ENCODE data around the gene MAMSTR. TPM values are rescaled to one million over a fixed set of nuclear protein-coding genes. Genes with fewer than 3 reads are reported as not detected.
"Not testable (repeated sequence)": the region's sequence is repeated elsewhere in the genome, so short reads cannot be mapped to it uniquely, and the experiment has no call there.

MAMSTR gene
- total and polyA plus RNA-seq, 4 donors, result 0.58 to 3.7 (median 2.1) TPM

DNA sequence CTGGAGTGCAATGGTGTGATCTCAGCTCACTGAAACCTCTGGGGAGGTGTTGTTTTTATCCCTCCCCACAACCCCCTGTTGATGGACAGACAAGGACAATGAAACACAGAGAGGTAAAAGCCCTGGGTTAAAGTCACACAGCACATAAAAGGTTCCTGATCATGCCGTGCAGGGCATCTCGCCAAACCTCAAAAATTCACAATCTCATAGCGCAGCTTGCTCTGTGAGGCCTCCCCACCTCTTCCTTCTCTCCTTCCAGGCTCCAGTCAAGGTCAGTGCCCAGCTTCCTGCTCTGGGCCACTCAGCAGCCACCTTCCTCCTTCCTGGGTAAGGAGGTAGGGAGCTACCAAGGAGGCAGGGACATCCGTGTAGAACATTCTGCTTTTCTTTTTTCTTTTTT lies 21.5 kb downstream of the MAMSTR start:
- WGBS, 2 donors, result 71% methylated on average over 4 of the region's 4 CpGs
- ATAC-seq (ENCODE audit: low FRiP score) (no peak), DNase-seq (no peak)

DNA sequence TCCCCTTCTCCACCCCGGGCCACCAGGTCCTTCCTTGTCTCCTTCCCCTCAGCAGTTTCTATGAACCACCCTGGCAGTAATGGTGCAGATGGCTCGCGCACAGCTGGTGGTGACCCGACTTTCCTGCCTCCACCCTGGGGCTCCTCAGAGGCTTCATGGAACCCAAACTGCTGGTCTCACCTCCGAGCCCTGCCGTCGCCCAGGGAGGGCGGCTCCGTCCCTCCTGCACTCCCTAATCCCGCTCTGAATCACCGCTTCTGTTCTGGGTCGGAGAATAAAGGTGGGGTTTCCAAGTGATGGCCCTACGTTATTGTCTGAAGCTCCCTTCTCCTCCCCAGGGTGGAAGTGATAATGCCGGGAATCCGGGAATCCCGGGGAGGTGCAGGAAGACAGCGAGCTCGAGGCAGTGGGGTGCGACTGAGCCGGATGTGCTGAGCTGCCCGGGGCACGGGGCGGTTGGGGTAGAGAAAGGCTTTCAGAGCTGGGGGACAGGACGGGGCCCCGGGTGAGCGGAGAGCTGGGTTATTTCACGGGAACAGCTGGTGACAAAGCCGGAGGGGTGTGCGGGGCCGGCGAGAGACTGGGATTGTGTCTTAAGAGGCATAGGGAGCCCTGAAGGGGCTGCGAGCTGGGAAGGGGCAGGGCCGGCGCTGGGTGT lies 23.0 kb downstream of the MAMSTR start:
- peak; percentile 46 for ATAC-seq (ENCODE audit: low FRiP score)
- no peak overlapping the region for H3K27ac ChIP-seq (ENCODE audit: low read depth in 1 of 2, low read length in 2 of 2)
- WGBS, 2 donors, result 8% methylated on average over 34 of the region's 34 CpGs

More for the DNA sequence above, 21.5 kb downstream of the MAMSTR start:
- no peaks in the 10 kb centered on the region for H3K9me3 ChIP-seq (ENCODE audit: control insufficient read depth, low read length)
- H3K27me3 ChIP-seq (ENCODE audit: control insufficient read depth in 1 of 2, insufficient read depth in 2 of 2, low read length in 1 of 2), result no peaks in the 10 kb centered on the region
- no peaks in the 10 kb centered on the region for H3K4me1 ChIP-seq (ENCODE audit: control insufficient read depth in 1 of 2, insufficient read depth in 2 of 2, low read length in 2 of 2)
- H3K36me3 ChIP-seq (ENCODE audit: control insufficient read depth in 1 of 2, insufficient read depth in 2 of 2, low read length in 1 of 2), result no peaks in the 10 kb centered on the region
- H3K4me3 ChIP-seq (ENCODE audit: low read length in 2 of 2), result no peak overlapping the region
- H3K27ac ChIP-seq (ENCODE audit: low read depth in 1 of 2, low read length in 2 of 2), result no peak overlapping the region
- intact Hi-C loops (cut with DNase I), result no loop called here

DNA sequence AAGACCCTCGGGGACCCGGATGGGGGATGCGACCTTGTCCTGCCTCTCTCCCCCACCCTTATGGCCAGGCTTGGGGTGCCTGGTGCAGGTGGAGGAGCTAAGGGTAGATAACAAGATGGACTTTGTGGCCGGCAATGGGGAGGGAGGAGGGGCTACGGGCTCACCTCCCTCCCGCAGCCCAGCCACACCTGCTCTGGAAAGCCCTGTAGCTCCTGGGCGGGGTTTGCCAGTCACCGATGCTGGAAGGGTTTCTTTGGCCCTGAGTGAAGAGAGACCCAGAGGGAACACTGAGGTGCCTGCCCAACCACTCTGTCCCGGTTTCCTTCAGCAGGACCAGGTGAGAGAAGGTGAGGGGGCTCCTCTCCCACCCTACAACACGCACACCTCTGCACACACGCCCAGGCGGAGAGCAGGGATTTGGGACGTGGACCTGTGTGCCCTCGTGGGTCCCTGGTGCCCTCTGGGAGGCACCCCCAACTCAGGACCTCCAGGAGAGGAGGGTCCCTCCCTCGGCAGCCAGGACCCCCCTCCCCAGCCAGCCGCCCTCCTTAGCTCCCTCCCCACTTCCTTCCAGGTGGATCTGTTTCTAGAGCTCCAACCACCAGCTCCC lies 23.7 kb downstream of the MAMSTR start, which contains the start of gene FUT2:
Gene FUT2, plus strand, starts transcription at position 229 of the 610 bp plus-strand sequence. CDS start 6,986 bp downstream, outside the sequence.
- DNase-seq (no peak), ATAC-seq (ENCODE audit: low FRiP score) (no peak)
- H3K4me1 ChIP-seq (ENCODE audit: control insufficient read depth in 1 of 2, insufficient read depth in 2 of 2, low read length in 2 of 2), result no peaks in the 10 kb centered on the region
- WGBS, 2 donors, result 34 to 38% methylated on average over 15 to 16 of the region's 16 CpGs
- H3K27me3 ChIP-seq (ENCODE audit: control insufficient read depth in 1 of 2, insufficient read depth in 2 of 2, low read length in 1 of 2), result no peaks in the 10 kb centered on the region
- no peak within 1 kb of the TSS for H3K4me3 ChIP-seq (ENCODE audit: low read length in 2 of 2)
- H3K36me3 ChIP-seq (ENCODE audit: control insufficient read depth in 1 of 2, insufficient read depth in 2 of 2, low read length in 1 of 2), result no peaks in the 10 kb centered on the region
- intact Hi-C loops (cut with DNase I), result no loop called here
- H3K27ac ChIP-seq (ENCODE audit: low read depth in 1 of 2, low read length in 2 of 2), result no peak within 1 kb of the TSS
- no peaks in the 10 kb centered on the region for H3K9me3 ChIP-seq (ENCODE audit: control insufficient read depth, low read length)

More for the DNA sequence above, 23.0 kb downstream of the MAMSTR start:
- intact Hi-C loops (cut with DNase I), result no loop called here
- H3K36me3 ChIP-seq (ENCODE audit: control insufficient read depth in 1 of 2, insufficient read depth in 2 of 2, low read length in 1 of 2), result no peaks in the 10 kb centered on the region
- H3K27me3 ChIP-seq (ENCODE audit: control insufficient read depth in 1 of 2, insufficient read depth in 2 of 2, low read length in 1 of 2), result no peaks in the 10 kb centered on the region
- no peak for DNase-seq
- no peaks in the 10 kb centered on the region for H3K4me1 ChIP-seq (ENCODE audit: control insufficient read depth in 1 of 2, insufficient read depth in 2 of 2, low read length in 2 of 2)
- no peaks in the 10 kb centered on the region for H3K9me3 ChIP-seq (ENCODE audit: control insufficient read depth, low read length)
- no peak overlapping the region for H3K4me3 ChIP-seq (ENCODE audit: low read length in 2 of 2)

DNA sequence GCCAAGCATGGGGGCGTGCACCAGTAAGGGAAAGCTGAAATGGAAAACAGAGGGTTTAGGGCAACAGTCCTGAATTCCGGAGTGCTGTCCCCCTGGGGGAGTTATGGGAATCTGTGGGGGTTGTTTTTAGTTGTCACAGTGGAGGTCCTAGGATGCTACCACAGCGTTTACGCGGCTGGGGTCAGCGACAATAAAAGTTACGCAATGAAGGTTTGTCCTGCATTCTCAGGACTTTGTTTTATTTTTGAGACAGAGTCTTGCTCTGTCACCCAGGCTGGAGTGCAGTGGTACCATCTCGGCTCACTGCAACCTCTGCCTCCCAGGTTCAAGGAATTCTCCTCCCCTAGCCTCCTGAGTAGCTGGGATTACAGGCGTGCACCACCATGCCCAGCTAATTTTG lies 25.9 kb downstream of the MAMSTR start:
- intact Hi-C loops (cut with DNase I); H3K4me1 ChIP-seq (ENCODE audit: control insufficient read depth in 1 of 2, insufficient read depth in 2 of 2, low read length in 2 of 2); DNase-seq; H3K27me3 ChIP-seq (ENCODE audit: control insufficient read depth in 1 of 2, insufficient read depth in 2 of 2, low read length in 1 of 2); H3K27ac ChIP-seq (ENCODE audit: low read depth in 1 of 2, low read length in 2 of 2); H3K9me3 ChIP-seq (ENCODE audit: control insufficient read depth, low read length); H3K4me3 ChIP-seq (ENCODE audit: low read length in 2 of 2); H3K36me3 ChIP-seq (ENCODE audit: control insufficient read depth in 1 of 2, insufficient read depth in 2 of 2, low read length in 1 of 2); ATAC-seq (ENCODE audit: low FRiP score): not testable (repeated sequence)
- WGBS, 2 donors, result 87% methylated on average over 9 of the region's 9 CpGs

DNA sequence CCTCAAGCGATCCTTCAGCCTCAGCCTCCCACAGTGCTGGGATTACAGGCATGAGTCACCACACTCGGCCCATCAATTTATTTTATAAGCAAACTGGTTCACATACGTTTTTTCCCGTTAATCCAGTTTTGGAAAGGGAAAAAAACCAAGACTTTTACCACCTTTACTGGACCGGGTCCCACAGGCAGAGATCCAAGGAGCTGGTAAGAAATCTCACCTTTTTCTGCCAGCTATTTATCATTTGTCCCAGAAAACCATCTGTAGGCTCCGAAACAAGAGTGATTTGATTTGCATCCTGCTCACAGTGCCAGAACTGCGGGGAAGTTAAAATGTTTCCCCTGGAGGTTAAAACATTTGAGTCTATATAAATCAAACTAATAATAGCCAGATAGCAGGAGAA lies 30.1 kb downstream of the MAMSTR start:
- H3K4me3 ChIP-seq (ENCODE audit: low read length in 2 of 2), result no peak overlapping the region
- intact Hi-C loops (cut with DNase I), result no loop called here
- DNase-seq, result no peak
- no peaks in the 10 kb centered on the region for H3K27me3 ChIP-seq (ENCODE audit: control insufficient read depth in 1 of 2, insufficient read depth in 2 of 2, low read length in 1 of 2)
- H3K27ac ChIP-seq (ENCODE audit: low read depth in 1 of 2, low read length in 2 of 2), result no peak overlapping the region
- no peak for ATAC-seq (ENCODE audit: low FRiP score)
- no peaks in the 10 kb centered on the region for H3K36me3 ChIP-seq (ENCODE audit: control insufficient read depth in 1 of 2, insufficient read depth in 2 of 2, low read length in 1 of 2)
- WGBS, 2 donors, result 54 to 63% methylated on average over 7 of the region's 7 CpGs
- H3K9me3 ChIP-seq (ENCODE audit: control insufficient read depth, low read length), result no peaks in the 10 kb centered on the region
- no peaks in the 10 kb centered on the region for H3K4me1 ChIP-seq (ENCODE audit: control insufficient read depth in 1 of 2, insufficient read depth in 2 of 2, low read length in 2 of 2)

DNA sequence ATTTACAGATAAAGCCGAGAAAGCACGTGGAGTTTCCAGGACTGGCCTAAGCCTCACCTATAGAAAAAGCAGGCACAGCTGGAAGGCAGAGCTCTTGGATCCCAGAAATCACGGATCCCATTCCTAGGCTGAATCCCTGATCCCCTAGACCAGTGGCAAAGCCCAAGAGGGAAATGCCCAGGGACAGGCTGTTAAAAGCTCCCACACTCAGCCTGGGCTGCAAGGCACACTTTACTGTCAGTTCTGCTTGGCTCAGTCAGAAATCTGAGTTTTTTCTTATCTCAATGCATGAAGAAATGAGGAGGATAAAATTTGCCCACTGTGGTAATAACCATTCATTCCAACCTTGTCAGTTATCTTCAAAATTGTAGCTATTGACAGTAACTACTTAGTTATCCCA lies 31.7 kb downstream of the MAMSTR start:
- Histone ChIP-seq H3K27me3 (ENCODE audit: control insufficient read depth in 1 of 2, insufficient read depth in 2 of 2, low read length in 1 of 2) (no peaks in the 10 kb centered on the region), H3K4me1 (ENCODE audit: control insufficient read depth in 1 of 2, insufficient read depth in 2 of 2, low read length in 2 of 2) (no peaks in the 10 kb centered on the region), H3K4me3 (ENCODE audit: low read length in 2 of 2) (no peak overlapping the region), H3K9me3 (ENCODE audit: control insufficient read depth, low read length) (no peaks in the 10 kb centered on the region), H3K27ac (ENCODE audit: low read depth in 1 of 2, low read length in 2 of 2) (no peak overlapping the region), H3K36me3 (ENCODE audit: control insufficient read depth in 1 of 2, insufficient read depth in 2 of 2, low read length in 1 of 2) (no peaks in the 10 kb centered on the region)
- ATAC-seq (ENCODE audit: low FRiP score) (no peak), DNase-seq (no peak)
- 92% methylated on average over 3 of the region's 3 CpGs for WGBS, 2 donors
- intact Hi-C loops (cut with DNase I), result no loop called here

DNA sequence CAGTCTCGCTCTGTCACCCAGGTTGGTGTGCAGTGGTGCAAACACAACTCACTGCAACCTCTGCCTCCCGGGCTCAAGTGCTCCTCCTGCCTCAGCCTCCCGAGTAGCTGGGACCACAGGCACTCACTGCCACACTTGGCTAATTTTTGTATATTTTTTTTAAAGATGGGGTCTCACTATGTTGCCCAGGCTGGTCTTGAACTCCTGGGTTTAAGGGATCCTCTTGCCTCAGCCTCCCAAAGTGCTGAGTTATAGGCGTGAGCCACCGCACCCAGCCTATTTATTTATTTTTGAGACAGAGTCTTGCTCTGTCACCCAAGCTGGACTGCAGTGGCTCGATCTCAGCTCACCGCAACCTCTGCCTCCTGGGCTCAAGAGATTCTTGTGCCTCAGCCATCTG lies 32.9 kb downstream of the MAMSTR start:
- H3K27ac ChIP-seq (ENCODE audit: low read depth in 1 of 2, low read length in 2 of 2); H3K4me3 ChIP-seq (ENCODE audit: low read length in 2 of 2); DNase-seq; intact Hi-C loops (cut with DNase I); H3K9me3 ChIP-seq (ENCODE audit: control insufficient read depth, low read length); H3K27me3 ChIP-seq (ENCODE audit: control insufficient read depth in 1 of 2, insufficient read depth in 2 of 2, low read length in 1 of 2); H3K36me3 ChIP-seq (ENCODE audit: control insufficient read depth in 1 of 2, insufficient read depth in 2 of 2, low read length in 1 of 2); H3K4me1 ChIP-seq (ENCODE audit: control insufficient read depth in 1 of 2, insufficient read depth in 2 of 2, low read length in 2 of 2); ATAC-seq (ENCODE audit: low FRiP score): not testable (repeated sequence)
- 85 to 91% methylated on average over 7 of the region's 7 CpGs for WGBS, 2 donors

DNA sequence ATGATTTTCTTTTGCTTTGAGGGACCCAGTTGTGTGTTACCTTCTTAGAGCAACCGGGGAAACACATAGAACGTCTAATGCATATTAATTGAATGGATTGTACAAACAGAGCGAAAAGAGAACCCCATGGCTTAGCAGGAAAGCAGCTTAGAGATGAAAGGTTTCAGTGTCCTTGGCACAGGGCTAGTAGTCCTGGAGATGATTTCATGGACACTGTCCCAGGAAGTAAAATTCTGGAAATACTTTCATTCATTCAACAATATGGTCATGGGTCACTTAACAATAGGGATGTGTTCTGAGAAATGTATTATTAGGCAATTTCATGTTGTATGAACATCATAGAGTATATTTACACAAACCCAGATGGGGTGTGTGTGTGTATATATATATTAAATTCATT lies 33.4 kb downstream of the MAMSTR start:
- Histone ChIP-seq H3K27me3 (ENCODE audit: control insufficient read depth in 1 of 2, insufficient read depth in 2 of 2, low read length in 1 of 2) (no peaks in the 10 kb centered on the region), H3K9me3 (ENCODE audit: control insufficient read depth, low read length) (no peaks in the 10 kb centered on the region), H3K36me3 (ENCODE audit: control insufficient read depth in 1 of 2, insufficient read depth in 2 of 2, low read length in 1 of 2) (no peaks in the 10 kb centered on the region), H3K4me3 (ENCODE audit: low read length in 2 of 2) (no peak overlapping the region), H3K4me1 (ENCODE audit: control insufficient read depth in 1 of 2, insufficient read depth in 2 of 2, low read length in 2 of 2) (no peaks in the 10 kb centered on the region), H3K27ac (ENCODE audit: low read depth in 1 of 2, low read length in 2 of 2) (no peak overlapping the region)
- 93 to 96% methylated on average over 3 of the region's 3 CpGs for WGBS, 2 donors
- DNase-seq, result no peak
- ATAC-seq (ENCODE audit: low FRiP score), result no peak
- intact Hi-C loops (cut with DNase I), result no loop called here

DNA sequence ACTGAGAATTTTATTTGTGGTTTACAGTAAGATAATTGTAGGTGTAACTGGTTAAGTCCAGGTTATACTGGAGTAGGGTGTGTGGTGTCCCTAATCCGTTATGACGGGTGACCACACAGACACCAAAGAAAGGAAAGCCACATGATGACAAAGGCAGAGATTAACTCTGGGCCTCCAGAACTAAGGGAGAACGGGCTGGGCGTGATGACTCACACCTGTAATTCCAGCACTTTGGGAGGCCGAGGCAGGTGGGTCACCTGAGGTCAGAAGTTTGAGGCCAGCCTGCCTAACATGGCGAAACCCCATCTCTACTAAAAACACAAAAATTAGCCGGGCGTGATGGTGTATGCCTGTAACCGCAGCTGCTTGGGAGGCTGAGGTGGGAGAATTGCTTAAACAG lies 33.9 kb downstream of the MAMSTR start:
- intact Hi-C loops (cut with DNase I), result no loop called here
- no peaks in the 10 kb centered on the region for H3K27me3 ChIP-seq (ENCODE audit: control insufficient read depth in 1 of 2, insufficient read depth in 2 of 2, low read length in 1 of 2)
- no peak overlapping the region for H3K27ac ChIP-seq (ENCODE audit: low read depth in 1 of 2, low read length in 2 of 2)
- ATAC-seq (ENCODE audit: low FRiP score) (no peak), DNase-seq (no peak)
- H3K36me3 ChIP-seq (ENCODE audit: control insufficient read depth in 1 of 2, insufficient read depth in 2 of 2, low read length in 1 of 2), result no peaks in the 10 kb centered on the region
- no peaks in the 10 kb centered on the region for H3K9me3 ChIP-seq (ENCODE audit: control insufficient read depth, low read length)
- WGBS, 2 donors, result 90 to 94% methylated on average over 9 of the region's 9 CpGs
- no peak overlapping the region for H3K4me3 ChIP-seq (ENCODE audit: low read length in 2 of 2)
- H3K4me1 ChIP-seq (ENCODE audit: control insufficient read depth in 1 of 2, insufficient read depth in 2 of 2, low read length in 2 of 2), result no peaks in the 10 kb centered on the region
